H1 (cell line): ENCODE data around the gene PHLDB3. TPM values are rescaled to one million over a fixed set of nuclear protein-coding genes. Genes with fewer than 3 reads are reported as not detected.

Source experiments
- ASH2L ChIP-seq: fragments of 200-600, 300-600 bp; sonication (generic); IDR thresholded peaks from one replicate; pipeline ENCODE4 v1.7.1; 2017; ENCODE audit warnings: low read length
- EGR1 ChIP-seq: IDR thresholded peaks from 2 replicates; pipeline ENCODE4 v1.6.1; 2011; ENCODE audit warnings: low read depth, low read length, borderline replicate concordance
- FOSL1 ChIP-seq: IDR thresholded peaks from 2 replicates; pipeline ENCODE4 v1.6.1; 2011; ENCODE audit warnings: mild to moderate bottlenecking, low read depth, low read length, moderate library complexity; ENCODE audit not compliant: insufficient read depth
- KDM4A ChIP-seq: IDR thresholded peaks from one replicate; pipeline ENCODE4 v1.7.1; 2012; ENCODE audit warnings: low read depth, mild to moderate bottlenecking, moderate library complexity, low read length, inconsistent platforms; ENCODE audit not compliant: severe bottlenecking
- TEAD4 ChIP-seq: IDR thresholded peaks from 2 replicates; pipeline ENCODE4 v1.6.1; 2012; ENCODE audit warnings: low read depth, low read length, inconsistent platforms, mixed read lengths
- polyA plus RNA-seq, 7 experiments: library from polyadenylated mRNA; depleted of rRNA in 3 of 7; stranded (reverse) in 5 of 7; unstranded in 2 of 7; fragments of >200 nt in 5 of 7; fragments of 200-250 nt in 2 of 7; gene quantifications; 1 replicate in 5 of 7; 2 replicates in 1 of 7; 4 replicates in 1 of 7; pipeline versions ENCODE4 v1.2.1 to v1.2.3, GENCODE V29; 2011 to 2013; ENCODE audit warnings: missing spikeins in 2 of 7, mixed read lengths in 2 of 7
- total RNA-seq: library from RNA; stranded (reverse); fragmentation: NEBNext Ultra II Directional; extraction: Animal tissue kit (Norgen Biotek cat#: 25700); gene quantifications from 2 replicates; pipeline ENCODE4 v1.2.1, GENCODE V29; 2021

The PHLDB3 gene
- total and polyA plus RNA-seq, 2 of the 8 experiments (the other 6 are each of a cell fraction or from before 2014, with no cell fraction given), result 4.0 to 8.5 TPM

GRCh38 chr19:43525836-43526771 is 21.6 kb upstream of the PHLDB3 start (continued):
- TF ChIP-seq EGR1, result no peak
- no peak for TF ChIP-seq KDM4A
- no peak for TF ChIP-seq FOSL1
- TF ChIP-seq ASH2L, result no peak
- TF ChIP-seq TEAD4, result no peak
